ENCODE results near the gene SP2.

The SP2 gene

GRCh38 chr17:47870056-47870455 lies 26.0 kb upstream of the SP2 start:
- no peak for DNase-seq (ENCODE audit: low read depth in 2 of 2)

DNA sequence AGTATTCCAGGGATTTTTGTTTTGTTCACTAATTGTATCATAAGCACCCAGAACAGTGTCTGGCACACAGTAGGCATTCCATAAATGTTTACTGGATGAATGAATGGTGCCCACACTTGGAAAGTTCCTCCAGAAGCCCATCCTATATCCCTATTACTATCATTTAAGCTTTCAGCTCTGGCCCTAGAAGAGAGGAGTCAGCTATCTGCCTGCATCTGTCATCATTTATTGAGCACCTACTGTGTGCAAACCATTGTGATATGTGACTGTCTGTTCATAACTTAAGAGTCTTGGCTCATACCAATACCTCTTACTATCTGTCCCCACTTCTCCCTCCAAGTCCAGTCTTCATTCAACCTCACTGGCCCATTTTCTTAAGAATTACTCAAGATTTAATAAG lies 25.0 kb upstream of the SP2 start:
- DNase-seq (ENCODE audit: low read depth in 2 of 2) = no peak

- no peak for DNase-seq (ENCODE audit: low read depth in 2 of 2)
These were observed 23.9 kb upstream of the SP2 start for GRCh38 chr17:47872019-47872650.

- no peak for DNase-seq (ENCODE audit: low read depth in 2 of 2)
These were observed 23.3 kb upstream of the SP2 start for GRCh38 chr17:47872651-47873161.

DNA sequence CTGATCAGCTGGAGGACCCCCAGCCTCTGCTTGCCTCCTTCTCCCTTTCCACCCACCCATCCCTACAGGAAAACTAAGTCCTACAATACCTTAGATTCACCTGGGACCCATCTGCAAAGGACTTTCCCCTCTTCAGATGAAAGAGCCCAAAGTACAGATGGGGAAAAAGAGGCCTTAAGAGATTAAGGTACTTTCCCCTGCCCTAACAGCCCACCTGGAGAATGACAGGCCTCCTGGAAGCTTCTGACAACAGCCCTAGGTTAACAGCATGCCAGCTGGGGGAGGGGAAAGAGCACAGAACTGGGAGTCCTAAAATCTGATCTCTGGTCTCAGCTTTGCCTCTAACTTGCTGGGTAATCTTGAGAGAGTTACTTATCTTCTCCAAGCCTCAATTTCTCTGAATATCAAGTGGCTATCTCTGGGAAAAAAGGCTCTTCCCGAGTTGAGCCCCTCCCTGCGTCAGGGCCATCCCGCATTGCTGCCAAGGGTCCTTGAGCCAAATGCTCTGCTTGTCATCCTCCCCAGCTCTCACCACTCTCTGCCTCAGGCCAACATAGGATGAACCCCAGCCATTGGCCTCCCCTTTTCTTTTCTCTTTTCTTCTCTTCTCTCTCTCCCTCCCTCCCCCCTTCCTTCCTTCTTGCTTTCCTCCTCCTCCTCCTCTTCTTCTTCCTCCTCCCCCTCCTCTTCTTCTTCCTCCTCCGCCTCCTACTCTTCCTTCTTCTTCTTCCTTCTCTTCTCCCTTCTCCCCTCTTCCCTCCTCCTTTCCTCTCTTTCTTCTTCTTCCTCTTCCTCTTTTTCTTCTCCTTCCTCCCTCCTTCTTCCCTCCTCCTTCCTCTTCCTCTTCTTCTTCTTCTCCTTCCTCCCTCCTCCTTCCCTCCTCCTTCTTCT lies 22.6 kb upstream of the SP2 start:
- no peak for DNase-seq (ENCODE audit: low read depth in 2 of 2)

DNA sequence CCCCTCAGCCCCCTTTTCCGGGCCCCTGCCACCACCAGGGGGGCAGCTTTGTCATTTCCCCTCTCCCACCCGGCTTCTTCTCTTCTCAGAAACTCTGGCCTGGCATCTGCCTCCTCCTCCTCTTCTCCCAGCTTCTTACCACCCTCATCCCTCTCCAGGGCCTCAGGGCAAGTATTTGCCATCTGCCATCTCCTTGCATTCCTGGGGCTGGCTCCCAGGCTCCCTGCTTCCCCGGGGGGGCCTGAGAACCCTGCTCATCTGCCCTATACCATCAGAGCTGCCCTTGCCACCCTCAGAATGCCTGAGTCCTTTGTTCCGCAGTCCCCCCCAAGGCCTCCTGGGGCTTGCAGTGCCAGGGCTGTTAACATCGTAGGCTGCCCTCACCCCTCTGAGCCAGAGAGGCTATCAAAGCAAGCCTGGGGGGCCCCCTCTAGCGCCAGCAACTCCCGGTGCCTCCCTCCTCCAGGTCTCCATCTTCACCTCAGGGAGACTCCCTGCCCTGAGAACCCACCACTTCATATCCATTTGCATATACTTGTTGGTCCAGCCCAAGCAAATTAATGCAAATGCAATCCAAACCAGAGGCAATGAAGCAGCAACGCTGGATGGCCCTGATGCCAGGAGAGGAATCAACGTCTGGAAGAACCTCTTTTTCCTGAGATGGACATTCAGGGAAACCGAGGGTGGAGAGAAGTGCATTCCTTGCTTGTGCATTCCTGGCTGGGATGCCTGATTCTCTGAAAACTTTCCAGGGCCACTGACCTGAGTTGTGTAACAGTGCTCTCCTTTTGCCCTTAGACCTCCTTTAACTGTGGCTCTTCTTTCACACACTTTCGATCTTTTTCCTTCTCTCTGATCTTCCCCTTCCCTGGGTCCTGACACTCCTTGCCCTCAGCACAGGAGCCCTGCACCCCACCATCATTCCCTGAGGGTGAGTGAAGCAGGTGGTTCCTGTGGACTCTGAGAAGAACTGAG lies 20.7 kb upstream of the SP2 start:
- no peak for DNase-seq (ENCODE audit: low read depth in 2 of 2)

DNA sequence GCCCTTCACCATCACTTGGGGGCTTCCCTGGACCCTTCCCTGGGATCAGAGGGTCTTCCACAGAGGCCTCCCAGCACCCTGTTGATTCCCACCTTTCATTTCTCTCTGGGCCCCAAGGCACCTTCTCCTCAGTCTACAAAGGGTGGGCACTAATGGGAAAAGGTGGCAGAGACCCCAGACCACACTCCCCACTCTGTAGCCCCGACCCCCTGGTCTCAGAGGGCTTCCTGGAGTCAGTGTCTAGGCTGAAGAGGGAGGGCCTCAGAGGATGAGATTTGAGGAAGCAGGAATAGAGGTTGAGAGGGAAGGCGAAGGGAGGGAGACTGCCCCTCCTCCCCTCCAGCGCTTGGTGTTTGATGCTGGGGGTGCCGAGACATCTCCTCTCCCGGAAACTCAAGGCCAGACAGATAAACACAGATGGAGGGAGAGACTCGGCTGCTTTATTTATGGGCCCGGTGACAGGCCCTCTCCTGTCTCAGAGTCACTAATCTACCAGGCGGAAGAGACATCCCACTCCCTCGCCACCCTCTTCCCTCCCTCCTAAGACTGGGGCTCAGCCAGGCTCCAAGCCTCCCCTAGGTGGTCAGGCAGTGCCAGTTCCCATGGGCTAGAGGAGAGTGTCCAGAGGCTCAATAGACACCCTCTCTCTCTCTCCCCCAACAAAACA lies 18.5 kb upstream of the SP2 start:
- no peak for DNase-seq (ENCODE audit: low read depth in 2 of 2)

- DNase-seq (ENCODE audit: low read depth in 2 of 2) = no peak
These were observed 17.6 kb upstream of the SP2 start for GRCh38 chr17:47878203-47879027.

GRCh38 chr17:47879028-47879585 lies 16.9 kb upstream of the SP2 start:
- no peak for DNase-seq (ENCODE audit: low read depth in 2 of 2)

DNA sequence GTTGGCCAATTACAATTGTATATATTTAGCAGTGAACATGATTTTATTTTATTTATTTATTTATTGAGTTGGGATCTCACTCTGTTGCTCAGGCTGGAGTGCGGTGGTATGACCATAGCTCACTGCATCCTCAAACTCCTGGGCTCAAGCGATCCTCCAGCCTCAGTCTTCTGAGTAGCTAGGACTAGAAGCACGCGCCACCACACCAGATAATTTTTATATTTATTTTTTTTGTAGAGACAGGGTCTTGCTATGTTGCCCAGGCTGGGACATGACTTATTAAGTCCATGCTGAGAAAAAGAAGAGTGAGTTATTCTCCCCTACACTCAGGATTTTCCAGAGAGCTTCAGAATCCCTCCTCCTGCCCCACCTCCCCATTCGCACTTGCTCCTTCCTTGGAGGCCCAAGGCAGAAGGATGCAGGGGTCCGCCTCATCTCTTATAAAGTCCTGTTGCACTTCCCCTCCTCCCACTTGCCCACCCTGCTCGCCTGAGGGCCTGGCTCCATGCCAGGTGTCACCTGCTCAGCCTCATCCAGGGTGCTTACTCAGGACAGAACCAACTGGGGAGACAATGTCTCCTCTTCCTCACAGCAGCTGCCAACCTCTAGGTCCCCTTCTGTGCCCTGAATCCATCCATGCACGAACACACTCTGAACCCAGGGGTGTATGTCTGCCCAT lies 16.1 kb upstream of the SP2 start:
- DNase-seq (ENCODE audit: low read depth in 2 of 2) = no peak

DNA sequence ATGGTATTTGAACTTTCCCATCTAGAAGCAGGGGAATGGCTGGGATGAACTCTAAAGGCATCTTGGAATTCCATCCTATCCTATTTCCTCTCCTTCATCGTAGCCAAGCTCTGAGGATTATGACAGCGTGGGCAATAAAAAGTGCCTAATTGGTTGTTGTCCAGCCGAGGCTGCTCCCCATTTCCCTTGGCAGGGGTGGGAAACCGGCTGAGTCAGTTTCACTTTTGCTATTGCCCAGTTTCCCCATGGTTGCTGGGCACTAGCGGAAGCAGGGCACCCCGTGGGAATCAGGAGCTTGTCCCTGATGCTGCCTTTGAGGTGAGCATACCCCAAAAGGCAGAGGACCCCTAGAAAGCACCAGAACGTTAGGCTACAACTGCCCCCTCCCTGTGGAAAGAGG lies 13.8 kb upstream of the SP2 start:
- DNase-seq (ENCODE audit: low read depth in 2 of 2) = no peak

DNA sequence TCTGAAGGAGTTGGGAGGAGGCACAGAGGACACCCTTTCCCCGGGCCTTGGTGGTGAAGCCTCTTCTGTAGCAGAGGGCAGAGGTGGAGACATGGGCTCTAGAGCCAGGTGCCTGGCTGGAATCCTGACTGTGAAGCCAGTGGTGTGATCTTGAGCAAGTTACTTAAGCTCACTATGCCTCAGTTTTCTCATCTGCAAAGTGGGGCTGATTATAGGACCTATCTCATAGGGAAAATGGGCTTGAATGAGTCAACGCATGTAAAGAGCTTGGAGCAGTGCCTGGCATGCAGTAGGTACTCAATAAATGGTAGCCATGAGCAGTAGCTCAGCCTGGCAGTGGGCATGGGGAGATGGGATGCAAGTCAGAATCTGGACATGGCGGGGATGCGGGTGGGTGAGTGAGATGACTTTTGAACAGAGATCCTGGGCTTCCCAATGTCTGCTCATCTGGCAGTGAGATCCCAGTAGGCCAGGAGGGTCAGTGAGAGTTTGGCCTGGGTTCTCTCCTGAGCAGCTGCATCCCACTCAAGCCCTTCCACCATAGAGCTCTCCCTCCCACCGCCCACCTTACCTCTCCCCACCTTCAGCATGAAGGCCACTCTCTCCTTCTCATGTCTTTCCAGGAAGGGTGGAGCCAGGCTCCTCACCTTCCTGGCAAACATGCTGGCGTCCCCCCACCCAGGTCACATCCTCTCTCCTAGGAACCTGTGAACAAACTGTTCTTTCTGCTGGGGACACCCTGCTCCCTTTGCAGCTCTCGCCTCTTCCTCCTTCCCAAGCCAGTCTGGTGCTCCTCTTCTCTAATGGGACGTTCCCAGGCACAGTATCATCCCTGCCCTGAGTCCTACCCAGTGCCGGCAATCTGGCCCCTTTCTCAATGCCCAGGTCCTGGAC lies 13.1 kb upstream of the SP2 start:
- DNase-seq (ENCODE audit: low read depth in 2 of 2) = no peak

DNA sequence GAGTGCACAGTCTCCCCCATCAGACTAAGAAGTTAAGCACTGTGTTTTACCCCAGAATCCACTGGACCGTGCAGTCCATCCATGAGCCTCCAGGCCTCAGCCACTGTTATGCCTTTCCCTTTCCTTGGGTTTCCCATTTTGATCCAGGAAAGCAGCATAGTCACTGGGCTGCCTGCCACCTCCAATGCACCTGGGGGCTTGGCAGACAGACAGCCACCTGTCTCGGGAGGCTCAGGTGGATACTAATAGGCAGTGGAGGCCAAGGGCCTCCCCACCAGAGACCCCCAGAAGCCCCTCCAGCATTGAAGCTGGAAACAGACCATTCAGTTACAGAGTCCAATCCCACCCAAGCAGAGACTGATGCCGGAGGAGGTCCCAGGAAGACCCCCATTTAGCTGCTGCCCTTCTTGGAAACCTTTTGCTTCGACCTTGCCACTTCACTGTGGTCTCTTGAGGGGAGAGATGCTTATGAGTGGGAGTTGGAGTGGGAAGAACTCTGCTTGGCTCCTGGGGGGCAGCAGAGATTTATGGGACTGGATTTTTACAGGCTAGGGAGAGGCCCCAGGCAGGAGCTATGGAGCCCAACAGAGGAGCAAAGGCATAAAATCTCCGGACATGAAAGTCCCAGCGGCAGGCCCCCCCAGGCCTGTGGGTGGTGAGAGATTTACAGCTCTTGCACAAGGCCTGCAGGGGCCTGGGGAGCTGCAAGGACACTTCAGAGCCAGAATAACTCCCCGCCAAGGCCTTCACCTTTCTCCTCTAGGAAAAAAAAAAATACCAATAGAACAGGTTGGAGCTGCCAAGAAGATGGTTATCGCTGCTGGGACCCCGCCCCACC lies 12.2 kb upstream of the SP2 start:
- DNase-seq (ENCODE audit: low read depth in 2 of 2) = no peak

GRCh38 chr17:47884427-47884740 lies 11.7 kb upstream of the SP2 start:
- no peak for DNase-seq (ENCODE audit: low read depth in 2 of 2)

GRCh38 chr17:47884905-47885730 lies 10.9 kb upstream of the SP2 start:
- DNase-seq (ENCODE audit: low read depth in 2 of 2) = no peak

DNA sequence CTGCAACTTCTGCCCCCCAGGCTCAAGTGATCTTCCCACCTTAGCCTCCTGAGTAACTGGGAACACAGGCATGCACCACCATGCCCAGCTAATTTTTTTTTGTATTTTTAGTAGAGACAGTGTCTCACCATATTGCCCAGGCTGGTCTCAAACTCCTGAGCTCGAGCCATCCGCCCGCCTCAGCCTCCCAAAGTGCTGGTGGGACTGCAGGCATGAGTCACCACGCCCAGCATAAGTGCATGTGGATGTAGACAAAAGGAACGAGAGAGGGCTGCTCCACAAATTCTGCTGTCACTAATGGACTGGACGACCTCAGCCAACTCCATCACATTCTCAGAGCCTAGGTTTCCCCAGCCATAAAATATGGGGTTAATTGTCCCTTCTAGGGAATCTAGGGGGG lies 7.7 kb upstream of the SP2 start:
- DNase-seq (ENCODE audit: low read depth in 2 of 2) = no peak

Data from stimulated activated CD4-positive, alpha-beta T cell treated with anti-CD3 and anti-CD28 coated beads, Interleukin-12 subunit alpha, Interleukin-12 subunit beta, amount 100 ng/mL, for 24 hours (primary cell).